Fibroblast of skin of back (primary cell): ENCODE data around the gene PLB1.

Experiments used
- DNase-seq: peaks from one replicate; pipeline ENCODE4 v3.0.0-alpha.2; 2013

The PLB1 gene

GRCh38 chr2:28593160-28593755 is 97.4 kb downstream of the PLB1 start:
- no peak for DNase-seq

- no peak for DNase-seq
Observed at GRCh38 chr2:28594000-28594331, 98.1 kb downstream of the PLB1 start.

GRCh38 chr2:28594332-28595108 is 98.7 kb downstream of the PLB1 start:
- DNase-seq, result peak; percentile 73

GRCh38 chr2:28595323-28595722 is 99.5 kb downstream of the PLB1 start:
- DNase-seq, result no peak

GRCh38 chr2:28598484-28598883 is 102.6 kb downstream of the PLB1 start:
- DNase-seq, result no peak

GRCh38 chr2:28600181-28600580 is 104.3 kb downstream of the PLB1 start:
- no peak for DNase-seq

- no peak for DNase-seq
Observed at GRCh38 chr2:28601616-28602015, 105.8 kb downstream of the PLB1 start.

GRCh38 chr2:28602136-28602660 is 106.3 kb downstream of the PLB1 start:
- DNase-seq, result no peak

- DNase-seq, result no peak
Observed at GRCh38 chr2:28602751-28603639, 107.1 kb downstream of the PLB1 start.

- no peak for DNase-seq
Observed at GRCh38 chr2:28603821-28604220, 108.0 kb downstream of the PLB1 start.

GRCh38 chr2:28604284-28604843 is 108.5 kb downstream of the PLB1 start:
- DNase-seq, result no peak

GRCh38 chr2:28606986-28607441 is 111.2 kb downstream of the PLB1 start:
- peak; percentile 88 for DNase-seq

GRCh38 chr2:28607730-28608499 is 112.1 kb downstream of the PLB1 start:
- DNase-seq, result no peak

- no peak for DNase-seq
Observed at GRCh38 chr2:28608500-28609424, 112.9 kb downstream of the PLB1 start.

- DNase-seq, result peak; percentile 78
Observed at GRCh38 chr2:28610583-28611201, 114.8 kb downstream of the PLB1 start.

GRCh38 chr2:28612131-28612812 is 116.4 kb downstream of the PLB1 start:
- DNase-seq, result no peak

GRCh38 chr2:28613186-28613585 is 117.3 kb downstream of the PLB1 start:
- DNase-seq, result no peak

- DNase-seq, result peak; percentile 32
Observed at GRCh38 chr2:28613633-28614501, 118.0 kb downstream of the PLB1 start.

GRCh38 chr2:28615706-28616105 is 119.8 kb downstream of the PLB1 start:
- no peak for DNase-seq
